K562 (cell line): Measurements from ENCODE around the gene CDC45. TPM values are rescaled to one million over a fixed set of nuclear protein-coding genes. Genes with fewer than 3 reads are reported as not detected.

Experiments used
- ATAC-seq: fragments of 200-7000 bp; cut with Tn5 transposase; 3 replicates; pipeline ENCODE4 v1.9.1; 2020; ENCODE audit warnings: moderate library complexity
- BruUV-seq: library from RNA; stranded (reverse); fragments of 400-500 nt; replicated peaks from 2 replicates; lab custom pipeline; 2021; lab: Mats Ljungman, UMichigan
- CTCF ChIA-PET: fragments of 300-600 bp; formaldehyde crosslinking; extraction: SDS; loops from one replicate; lab custom pipeline; 2021; ENCODE audit warnings: low intra/inter-chr PET ratio; lab: Yijun Ruan, JAX
- POLR2A ChIA-PET: fragments of 300-600, 350-650 bp; sonication (Branson Sonifier 250); formaldehyde crosslinking; extraction: SDS; loops from one replicate; lab custom pipeline; 2021; ENCODE audit warnings: antibody characterized with exemption, inconsistent platforms; lab: Yijun Ruan, JAX
- DNase-seq, 4 experiments: peaks; one replicate each; pipeline versions ENCODE4 v3.0.0 to v3.0.0-alpha.2; 2011 to 2018; ENCODE audit warnings: low spot score in 3 of 4, mixed read lengths in 3 of 4; ENCODE audit errors: extremely low read depth in 1 of 4
- FAIRE-seq: peaks from 2 replicates; lab custom pipeline; 2011; peaks lifted over from hg19 to GRCh38; lab: Jason Lieb, UNC
- H2AFZ ChIP-seq: 2 replicates; pipeline ENCODE4 v1.6.0; 2011; ENCODE audit warnings: low read depth, low read length, control low read depth, inconsistent platforms
- H3K27ac ChIP-seq: fragments of 200-600 bp; 3 replicates; pipeline ENCODE4 v1.8.0; 2011; ENCODE audit warnings: low read depth, mild to moderate bottlenecking, control low read depth, inconsistent platforms, low read length, moderate library complexity, mixed read lengths; ENCODE audit errors: extremely low read depth
- H3K27me3 ChIP-seq, 2 experiments: fragments of 300-600 bp in 1 of 2; 2 replicates in 1 of 2; 3 replicates in 1 of 2; pipeline versions ENCODE4 v1.6.0 to v1.8.0; 2011; ENCODE audit warnings: inconsistent platforms in 2 of 2, low read length in 2 of 2, mild to moderate bottlenecking in 1 of 2, mixed read lengths in 1 of 2, moderate library complexity in 1 of 2; ENCODE audit not compliant: control insufficient read depth in 2 of 2, insufficient read depth in 2 of 2
- H3K36me3 ChIP-seq: fragments of 300-600 bp; 3 replicates; pipeline ENCODE4 v1.8.0; 2011; ENCODE audit warnings: mild to moderate bottlenecking, low read length, inconsistent platforms; ENCODE audit not compliant: control insufficient read depth, insufficient read depth
- H3K4me1 ChIP-seq, 2 experiments: fragments of 200-600 bp in 1 of 2; replicated peaks in 1 of 2; 2 replicates in 1 of 2; 3 replicates in 1 of 2; pipeline versions ENCODE4 v1.5.1 to v1.8.0; 2011; ENCODE audit warnings: inconsistent platforms in 2 of 2, low read length in 2 of 2, mild to moderate bottlenecking in 1 of 2, mixed read lengths in 1 of 2, moderate library complexity in 1 of 2; ENCODE audit not compliant: control insufficient read depth in 2 of 2, insufficient read depth in 2 of 2
- H3K4me2 ChIP-seq: 2 replicates; pipeline ENCODE4 v1.6.1; 2011; ENCODE audit warnings: low read length, control low read depth, inconsistent platforms, mixed read lengths; ENCODE audit not compliant: insufficient read depth
- H3K4me3 ChIP-seq: fragments of 200-600 bp; sonication (generic), shearing (Covaris generic); 2 replicates; pipeline ENCODE4 v1.5.1; 2016; ENCODE audit warnings: control low read depth, inconsistent platforms
- H3K79me2 ChIP-seq: fragments of 200-600 bp; 3 replicates; pipeline ENCODE4 v1.8.0; 2011; ENCODE audit warnings: low read length, inconsistent platforms; ENCODE audit not compliant: control insufficient read depth, insufficient read depth
- H3K9ac ChIP-seq, 2 experiments: 2 replicates each; pipeline versions ENCODE4 v1.6.0 to v1.6.1; 2011; ENCODE audit warnings: low read depth in 2 of 2, low read length in 2 of 2, control low read depth in 1 of 2, inconsistent platforms in 1 of 2, mild to moderate bottlenecking in 1 of 2, mixed read lengths in 1 of 2; ENCODE audit not compliant: insufficient read depth in 1 of 2
- H3K9me1 ChIP-seq: one replicate; pipeline ENCODE4 v1.6.0; 2011; ENCODE audit warnings: inconsistent platforms, mild to moderate bottlenecking, low read length, moderate library complexity; ENCODE audit not compliant: control insufficient read depth, insufficient read depth
- H3K9me3 ChIP-seq: replicated peaks from 2 replicates; pipeline ENCODE4 v1.5.1; 2011; ENCODE audit warnings: low read depth, low read length, inconsistent platforms; ENCODE audit not compliant: control insufficient read depth, insufficient read depth
- H4K20me1 ChIP-seq: replicated peaks from 2 replicates; pipeline ENCODE4 v1.6.1; 2011; ENCODE audit warnings: low read length, inconsistent platforms, mixed read lengths; ENCODE audit not compliant: control insufficient read depth, insufficient read depth
- ATF1 ChIP-seq, 2 experiments: fragments of 450-650 bp in 1 of 2; IDR thresholded peaks; 2 replicates each; pipeline ENCODE4 v1.6.1; 2016; ENCODE audit warnings: missing compliant biosample characterization in 1 of 2, missing genetic modification characterization in 1 of 2
- DIDO1 ChIP-seq: fragments of 450-650 bp; IDR thresholded peaks from 2 replicates; pipeline ENCODE4 v1.6.1; 2016; ENCODE audit warnings: low read depth, missing biosample characterization, missing genetic modification characterization
- FOXK1 ChIP-seq: sonication (generic); formaldehyde crosslinking; IDR thresholded peaks from 2 replicates; pipeline ENCODE4 v1.8.0; 2022; ENCODE audit warnings: missing genetic modification reagents, mild to moderate bottlenecking, borderline replicate concordance
- POU5F1 ChIP-seq: fragments of 150-350 bp; IDR thresholded peaks from 2 replicates; pipeline ENCODE4 v1.6.1; 2014; ENCODE audit warnings: borderline replicate concordance, low read length, low read depth, mild to moderate bottlenecking; ENCODE audit not compliant: partially characterized antibody
- SRF ChIP-seq, 2 experiments: fragments of 250-450, 450-650 bp in 1 of 2; sonication (Bioruptor Pico) in 1 of 2; sonication (generic) in 1 of 2; formaldehyde crosslinking; IDR thresholded peaks; 2 replicates each; pipeline versions ENCODE4 v1.5.0 to v1.5.1; 2020 to 2022; ENCODE audit warnings: mild to moderate bottlenecking in 1 of 2, missing genetic modification reagents in 1 of 2
- TGIF2 ChIP-seq: sonication (generic); formaldehyde crosslinking; IDR thresholded peaks from 2 replicates; pipeline ENCODE4 v1.8.1; 2022; ENCODE audit warnings: mild to moderate bottlenecking, missing genetic modification reagents, moderate library complexity
- ZNF507 ChIP-seq: conservative IDR thresholded peaks from 2 replicates; pipeline ENCODE4 v1.6.1; 2017; ENCODE audit warnings: missing genetic modification characterization, missing compliant biosample characterization
- ZNF589 ChIP-seq: fragments of 200-800 bp; sonication (Bioruptor generic); IDR thresholded peaks from 2 replicates; pipeline ENCODE4 v1.6.1; 2016; ENCODE audit warnings: low read depth, missing genetic modification characterization, missing compliant biosample characterization
- WGBS: fragments of 100-300 bp; shearing (Covaris generic); methylation state at CpG from one replicate; pipeline ENCODE4 v1.1.6; 2016; ENCODE audit warnings: low coverage, mixed read lengths; ENCODE audit not compliant: insufficient coverage; ENCODE audit errors: missing lambda C conversion rate; 5-methylcytosine and 5-hydroxymethylcytosine counted together
- in situ Hi-C: fragments of 300-500 bp; cut with MboI; formaldehyde crosslinking; loops from 4 replicates; pipeline ENCODE4 v1.15.0; 2018; ENCODE audit warnings: inconsistent platforms, mixed read lengths
- intact Hi-C: fragments of 100-400 bp; cut with micrococcal nuclease; formaldehyde crosslinking; loops from 2 replicates; pipeline ENCODE4 v1.14.2; 2022
- polyA plus RNA-seq, 8 experiments: library from polyadenylated mRNA; depleted of rRNA in 4 of 8; stranded (reverse) in 5 of 8; unstranded in 3 of 8; fragments of >200 nt; fragmentation: Nextera tagmentation in 2 of 8; fragmentation: Illumina TruSeq in 1 of 8; extraction: Ambion mirVana in 2 of 8; extraction: Trizol in 1 of 8; gene quantifications; 2 replicates each; pipeline versions ENCODE4 v1.2.1 to v1.2.3, GENCODE V29; 2011 to 2014; ENCODE audit warnings: inconsistent platforms in 1 of 8, missing spikeins in 1 of 8
- total RNA-seq, 7 experiments: library from RNA; depleted of rRNA in 6 of 7; stranded (reverse); fragments of >200 nt in 6 of 7; fragmentation: Illumina TruSeq in 2 of 7; extraction: Trizol in 2 of 7; gene quantifications; 2 replicates each; pipeline versions ENCODE4 v1.2.1 to v1.2.3, GENCODE V29; 2011 to 2021; ENCODE audit warnings: low replicate concordance in 1 of 7
- TF ChIP-seq, protein P1 (sequence below): sonication (generic); formaldehyde crosslinking; IDR thresholded peaks from 2 replicates; pipeline ENCODE4 v1.9.0; 2022; ENCODE audit warnings: mild to moderate bottlenecking, missing genetic modification reagents

Gene CDC45
- total and polyA plus RNA-seq, 9 of the 15 experiments (the other 6 are each of a cell fraction or from before 2014, with no cell fraction given), result 251 to 580 (median 410) TPM

DNA sequence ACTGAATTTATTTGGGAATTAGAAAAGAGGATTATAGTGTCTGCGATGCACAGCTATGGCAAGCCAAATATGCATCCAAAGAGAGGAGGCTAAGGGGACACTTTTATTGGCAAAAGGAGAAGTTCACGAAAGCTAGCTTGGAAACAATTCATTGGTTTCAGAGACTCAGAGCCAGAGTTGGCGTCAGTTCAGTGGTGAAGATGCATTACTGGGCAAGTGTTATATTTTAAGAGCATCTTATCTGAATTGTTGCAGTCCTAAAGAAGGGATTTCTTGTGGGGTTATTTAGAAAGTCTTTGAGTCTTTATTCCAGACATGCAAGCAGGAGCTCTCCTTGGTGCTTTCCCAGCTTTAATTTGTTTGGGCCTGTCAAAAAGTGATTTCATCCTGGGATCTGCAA is 29.5 kb downstream of the CDC45 start (continued):
- TF ChIP-seq TGIF2 (CRISPR knock-in tag) (no peak), DIDO1 (tag) (no peak)

DNA sequence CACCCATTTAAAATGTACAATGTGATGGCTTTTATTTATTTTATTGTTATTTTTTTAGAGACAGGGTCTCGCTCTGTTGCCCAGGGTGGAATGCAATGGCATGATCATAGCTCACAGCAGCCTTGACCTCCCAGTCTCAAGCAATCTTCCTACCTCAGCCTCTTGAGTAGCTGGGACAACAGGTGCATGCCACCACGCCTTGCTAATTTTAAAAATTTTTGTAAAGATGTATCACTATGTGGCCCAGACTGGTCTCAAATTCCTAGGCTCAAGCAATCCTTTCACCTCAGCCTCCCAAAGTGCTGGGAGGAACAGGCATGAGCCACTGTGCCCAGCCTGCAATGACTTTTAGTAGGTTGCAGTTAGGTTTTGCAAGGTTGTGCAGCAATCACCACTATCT is 30.2 kb downstream of the CDC45 start:
- ChIA-PET CTCF (no interaction called here), POLR2A (interaction anchor here (0.8 to 6.3 kb wide), 9 partner anchors 8 to 335 kb away, joined by 3 to 46 read pairs (median 4); no protein-coding TSS in a partner anchor)
- BruUV-seq, result no TSS peak
- Histone ChIP-seq H3K4me3 (no peak overlapping the region), H3K27me3 (no peaks in the 10 kb centered on the region), H4K20me1 (peaks cover 13% of the 10 kb centered on the region; the same call in 1 of the 2 replicates), H3K9me1 (peaks cover 4% of the 10 kb centered on the region), H3K36me3 (peaks cover 99% of the 10 kb centered on the region), H3K4me2 (no peak overlapping the region), H3K79me2 (no peaks in the 10 kb centered on the region), H3K9ac (no peak overlapping the region), H3K9me3 (no peaks in the 10 kb centered on the region)
- DNase-seq (no peak), ATAC-seq (no peak), FAIRE-seq (no peak)
- intact Hi-C loops (no loop called here), in situ Hi-C loops (loop anchor here (10.0 kb wide), 1 partner anchor 835 kb away; no protein-coding TSS in a partner anchor)
- TF ChIP-seq ATF1 (CRISPR knock-in tag; IDR thresholded peaks at IDR 0.05) (0 out of 2 replicates have a peak, but pooled peaks have one; percentile 7), ATF1 (tag; IDR thresholded peaks at IDR 0.05) (no peak), FOXK1 (0 out of 2 replicates have a peak, but pooled peaks have one; percentile 51), POU5F1 (peak; percentile 37), ZNF507 (no peak), SRF (CRISPR knock-in tag; IDR thresholded peaks at IDR 0.05) (no peak), ZNF589 (CRISPR knock-in tag) (no peak)
- TF ChIP-seq, protein P1, sequence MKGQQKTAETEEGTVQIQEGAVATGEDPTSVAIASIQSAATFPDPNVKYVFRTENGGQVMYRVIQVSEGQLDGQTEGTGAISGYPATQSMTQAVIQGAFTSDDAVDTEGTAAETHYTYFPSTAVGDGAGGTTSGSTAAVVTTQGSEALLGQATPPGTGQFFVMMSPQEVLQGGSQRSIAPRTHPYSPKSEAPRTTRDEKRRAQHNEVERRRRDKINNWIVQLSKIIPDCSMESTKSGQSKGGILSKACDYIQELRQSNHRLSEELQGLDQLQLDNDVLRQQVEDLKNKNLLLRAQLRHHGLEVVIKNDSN (CRISPR knock-in tag), result 0 out of 2 replicates have a peak, but pooled peaks have one; percentile 7
- TF ChIP-seq, all 486 proteins: peak for 4
- H3K27ac ChIP-seq, result no peak overlapping the region
- no peak overlapping the region for H2AFZ ChIP-seq
- 92% methylated on average over 2 of the region's 2 CpGs for WGBS
- peaks cover 0 to 5% of the 10 kb centered on the region in 2 experiments; a peak in 1 of 5 replicates for H3K4me1 ChIP-seq
